HG02852 (cell line): Measurements from ENCODE around the gene IWS1.
"Not testable (repeated sequence)": the region's sequence is repeated elsewhere in the genome, so short reads cannot be mapped to it uniquely, and the experiment has no call there.

Experiments
- ATAC-seq: cut with Tn5 transposase; IDR thresholded peaks from one replicate; pipeline ENCODE4 v1.9.1; 2021; ENCODE audit warnings: mild to moderate bottlenecking, moderate library complexity; ENCODE audit not compliant: unreplicated experiment

Gene IWS1

GRCh38 chr2:127530245-127531140, 4.2 kb upstream of the IWS1 start:
- no peak for ATAC-seq

DNA sequence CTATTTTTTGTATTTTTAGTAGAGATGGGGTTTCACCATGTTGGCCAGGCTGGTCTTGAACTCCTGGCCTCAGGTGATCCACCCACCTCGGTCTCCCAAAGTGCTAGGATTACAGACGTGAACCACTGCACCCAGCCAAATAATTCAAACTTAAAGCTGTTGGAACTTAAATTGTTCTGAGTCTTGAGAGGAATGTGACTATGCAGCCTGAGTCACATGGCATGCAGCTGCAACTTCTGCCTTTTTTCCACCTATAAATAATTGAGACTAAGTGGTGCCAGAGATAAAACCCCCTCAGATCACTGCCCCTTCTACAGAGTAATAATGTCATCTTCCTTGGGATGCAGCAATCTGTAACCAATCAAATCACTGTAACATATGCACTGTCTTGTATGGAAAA, 3.1 kb upstream of the IWS1 start:
- not testable (repeated sequence) for ATAC-seq

GRCh38 chr2:127528487-127528886, 2.2 kb upstream of the IWS1 start:
- ATAC-seq = no peak

GRCh38 chr2:127527001-127527804, 914 bp upstream of the IWS1 start:
- ATAC-seq = peak; percentile 13

DNA sequence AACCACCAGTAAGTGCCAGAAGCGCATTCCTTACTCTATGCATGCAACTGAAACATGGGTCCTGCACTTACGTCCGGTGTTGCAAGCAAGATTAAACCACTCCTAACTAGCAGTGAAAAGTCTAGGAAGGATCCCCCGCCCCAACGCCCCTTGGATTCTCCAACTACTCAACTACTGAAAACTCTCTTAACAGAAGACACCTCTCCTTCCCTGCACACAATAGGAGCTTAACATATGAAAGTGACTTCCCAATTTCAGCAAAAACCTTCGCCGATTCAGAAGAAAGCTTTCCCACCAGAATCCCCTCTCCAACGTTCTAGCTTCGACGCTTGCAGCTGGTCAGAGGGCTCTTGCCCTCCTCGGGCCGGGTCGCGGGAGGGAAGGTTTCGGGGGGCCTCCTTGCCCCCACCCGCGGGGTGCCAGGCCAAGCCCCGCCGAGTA, 578 bp downstream of the IWS1 start:
- ATAC-seq = no peak

DNA sequence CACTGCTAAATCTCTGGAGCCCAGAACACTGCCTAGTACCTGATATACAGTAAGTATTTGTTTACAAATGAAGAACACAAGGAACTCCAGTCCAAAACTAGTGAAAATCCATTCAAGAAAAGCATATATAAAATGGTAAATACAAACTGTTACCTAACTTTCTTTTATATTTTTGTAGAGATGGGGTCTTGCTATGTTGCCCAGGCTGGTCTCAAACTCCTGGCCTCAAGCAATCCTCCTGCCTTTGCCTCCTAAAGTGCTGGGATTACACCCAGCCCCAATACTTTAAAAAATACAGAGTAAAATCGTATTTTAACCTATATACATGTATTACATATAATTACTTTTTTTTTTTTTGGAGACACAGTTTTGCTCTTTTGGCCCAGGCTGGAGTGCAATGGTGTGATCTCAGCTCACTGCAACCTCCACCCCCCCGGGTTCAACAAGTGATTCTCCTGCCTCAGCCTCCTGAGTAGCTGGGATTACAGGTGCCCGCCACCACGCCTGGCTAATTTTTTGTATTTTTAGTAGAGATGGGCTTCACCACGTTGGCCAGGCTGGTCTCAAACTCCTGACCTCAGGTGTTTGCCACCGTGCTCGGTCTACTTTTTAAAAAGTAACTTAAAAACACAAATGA, 2.0 kb downstream of the IWS1 start:
- not testable (repeated sequence) for ATAC-seq

DNA sequence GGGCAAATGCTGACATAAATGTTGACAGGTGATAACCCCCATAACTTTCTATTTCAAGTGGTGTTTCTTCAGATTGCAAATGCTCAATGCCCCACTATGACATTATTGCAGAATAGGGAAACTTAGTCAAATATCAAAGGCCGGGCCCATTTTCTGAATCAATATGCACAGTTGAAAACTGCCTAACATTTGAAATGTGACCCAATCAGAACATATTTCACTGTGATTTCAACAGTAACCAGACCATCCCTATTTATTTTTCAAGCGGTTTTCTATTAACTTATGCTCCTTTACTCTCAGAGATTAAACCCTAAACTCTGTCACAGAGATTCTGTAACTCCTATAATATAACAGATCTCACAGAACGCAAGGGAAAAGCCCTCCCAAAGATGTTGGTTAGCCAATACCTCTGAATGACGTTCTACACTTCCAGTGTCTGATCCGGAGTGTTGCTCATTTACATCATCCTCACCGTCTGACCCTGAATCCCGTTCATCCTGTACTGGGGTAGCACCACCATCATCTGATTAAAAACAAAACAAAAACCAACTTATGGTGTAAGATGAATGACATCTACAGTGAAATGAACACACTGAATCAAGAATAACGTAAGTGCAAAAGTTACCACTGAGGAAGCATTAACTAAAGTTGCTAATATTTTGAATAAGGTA, 2.9 kb downstream of the IWS1 start:
- no peak for ATAC-seq

GRCh38 chr2:127520424-127520823, 5.9 kb downstream of the IWS1 start:
- ATAC-seq = no peak

- no peak for ATAC-seq
Measured at GRCh38 chr2:127517465-127517864, 8.8 kb downstream of the IWS1 start.

DNA sequence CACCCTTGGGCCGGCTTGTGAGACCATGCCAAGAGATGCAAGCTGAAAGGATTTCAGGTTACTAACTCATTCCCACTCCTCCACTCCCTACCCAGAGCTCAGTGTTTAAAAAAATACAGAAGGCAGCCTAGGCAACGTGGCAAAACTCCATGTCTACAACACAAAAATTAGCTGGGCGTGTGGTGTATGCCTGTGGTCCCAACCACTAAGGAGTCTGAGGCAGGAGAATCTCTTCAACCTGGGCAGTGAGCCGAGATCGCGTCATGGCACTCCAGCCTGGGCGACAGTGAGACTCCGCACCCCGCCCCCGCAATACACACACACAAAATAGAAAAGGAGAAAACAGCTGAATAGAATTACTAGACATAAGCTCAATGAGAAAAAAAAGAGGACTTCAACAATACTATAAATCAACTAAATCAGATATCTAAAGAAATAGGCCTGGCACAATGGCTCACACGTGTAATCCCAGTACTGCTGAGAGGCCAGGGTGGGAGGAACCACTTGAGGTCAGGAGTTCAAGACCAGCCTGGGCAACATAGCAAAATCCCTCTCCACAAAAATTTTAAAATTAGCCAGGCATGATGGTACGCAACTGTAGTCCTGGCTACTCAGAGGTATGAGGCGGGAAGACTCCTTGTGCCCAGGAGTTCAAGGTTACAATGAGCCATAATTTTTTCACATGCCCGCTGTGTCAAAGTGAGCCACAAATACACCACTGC, 10.1 kb downstream of the IWS1 start:
- no peak for ATAC-seq

GRCh38 chr2:127515383-127515915, 10.8 kb downstream of the IWS1 start:
- ATAC-seq = no peak

GRCh38 chr2:127514485-127514884, 11.8 kb downstream of the IWS1 start:
- no peak for ATAC-seq

DNA sequence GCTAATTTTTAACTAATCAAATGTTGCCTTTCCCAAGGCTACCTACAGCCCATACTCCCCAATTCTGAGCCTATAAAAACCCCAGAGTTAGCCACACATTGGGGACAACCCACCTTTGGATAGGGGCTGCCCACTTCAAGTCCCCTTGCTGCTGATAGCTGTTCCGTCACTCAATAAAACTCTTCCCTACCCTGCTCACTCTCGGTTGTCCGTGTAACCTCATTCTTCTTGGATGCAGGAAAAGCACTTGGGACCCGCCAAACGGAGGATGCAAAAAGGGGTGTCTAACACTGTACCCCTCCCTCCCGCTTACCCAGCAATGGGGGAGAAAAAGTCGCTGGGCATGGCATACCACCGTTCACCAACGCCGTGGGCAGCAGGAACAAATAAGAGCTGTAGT, 12.2 kb downstream of the IWS1 start:
- no peak for ATAC-seq

DNA sequence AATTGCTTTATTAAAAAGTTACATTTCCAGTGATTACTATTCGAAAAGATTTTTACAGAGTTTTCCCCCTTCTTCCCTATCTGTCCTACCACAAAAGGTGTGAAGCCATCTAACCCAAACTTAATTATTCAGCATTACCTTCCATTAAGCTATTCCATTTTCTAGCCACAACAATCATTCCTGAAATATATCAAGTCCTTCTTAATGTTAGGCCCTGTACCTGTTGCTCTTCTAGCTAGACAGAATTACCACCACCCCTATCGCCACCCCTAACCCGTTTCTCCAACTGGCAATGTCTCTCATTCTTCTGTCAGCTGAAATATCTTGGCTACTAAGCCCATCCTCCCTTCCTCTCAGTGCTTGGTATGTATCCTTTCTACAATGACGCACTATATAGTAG, 13.9 kb downstream of the IWS1 start:
- no peak for ATAC-seq

DNA sequence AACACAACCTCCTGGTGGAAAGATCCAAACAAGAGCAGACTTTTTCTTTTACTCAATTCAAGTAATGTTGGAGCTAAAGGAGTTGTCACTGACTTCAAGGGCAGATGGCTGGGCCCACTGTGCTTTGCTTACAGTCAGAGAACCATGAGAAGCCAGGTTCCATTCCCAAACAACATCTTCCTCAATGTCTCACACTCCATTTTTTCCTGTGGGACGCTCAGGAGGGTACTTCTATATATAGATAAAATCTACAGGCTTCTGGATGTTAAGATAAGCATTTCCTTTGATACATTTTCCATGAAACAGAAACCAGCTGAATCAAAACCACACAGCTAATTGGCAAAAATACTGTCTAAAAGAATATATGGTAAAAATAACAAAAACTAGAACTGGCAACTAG, 14.4 kb downstream of the IWS1 start:
- ATAC-seq = no peak

DNA sequence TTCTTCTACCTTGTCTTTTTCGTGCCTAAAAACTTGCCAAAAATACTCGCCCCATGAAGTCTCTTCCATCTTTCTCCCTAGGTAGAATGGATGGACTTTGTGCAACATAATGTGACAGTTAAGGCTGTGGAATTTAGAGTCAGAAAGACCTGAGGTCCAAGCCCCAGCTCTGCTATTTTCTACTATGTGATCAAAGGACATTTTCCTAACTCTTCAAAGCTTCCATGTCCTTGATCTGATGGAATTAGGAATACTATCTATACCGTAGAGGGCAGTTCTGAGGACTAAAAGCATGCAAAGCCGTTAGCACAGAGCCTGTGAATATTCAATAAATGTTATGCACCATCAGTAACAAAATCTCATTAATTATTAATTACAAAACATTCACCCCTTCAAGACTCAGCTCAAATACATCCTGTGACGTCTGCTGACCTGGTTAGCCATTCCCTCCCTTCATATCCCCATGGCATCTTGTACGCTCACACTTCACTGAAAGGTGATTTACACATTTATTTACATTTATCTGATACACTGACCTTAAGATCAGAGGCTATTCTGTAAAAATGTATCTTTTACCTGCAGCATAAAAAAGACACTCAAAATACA, 15.1 kb downstream of the IWS1 start:
- no peak for ATAC-seq

DNA sequence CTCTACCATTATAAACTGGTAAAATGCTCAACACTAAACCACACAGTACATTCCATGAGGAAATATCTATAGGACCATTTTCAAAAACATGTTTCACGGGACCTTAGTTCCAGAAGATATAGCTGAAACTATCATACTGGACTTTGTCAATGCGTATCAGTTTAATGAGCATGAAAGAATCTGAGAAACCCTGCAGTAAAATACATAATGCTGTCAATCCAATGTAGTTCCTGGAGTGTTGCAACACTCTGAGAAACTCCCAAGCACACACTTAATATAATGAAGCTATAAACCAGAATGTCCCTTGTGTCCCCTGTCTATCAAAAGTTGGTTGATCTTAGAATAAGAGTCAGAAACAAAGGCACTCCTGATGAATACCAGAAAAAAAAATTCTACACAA, 16.2 kb downstream of the IWS1 start:
- no peak for ATAC-seq

- no peak for ATAC-seq
Measured at GRCh38 chr2:127508631-127509034, 17.7 kb downstream of the IWS1 start.

- ATAC-seq = no peak
Measured at GRCh38 chr2:127508023-127508630, 18.2 kb downstream of the IWS1 start.
